Head of caudate nucleus (tissue), 42 donors: ENCODE measurements around the gene MIS18A.
"Not testable (repeated sequence)": the region's sequence is repeated elsewhere in the genome, so short reads cannot be mapped to it uniquely, and the experiment has no call there.

ENCODE experiments used
- DNase-seq, 42 donors: peaks; one replicate each; pipeline versions ENCODE4 v3.0.0 to v3.0.0-alpha.2; 2020 to 2021; ENCODE audit warnings: mixed read lengths in 7 of 42
- intact Hi-C: fragments of 100-400 bp; cut with DNase I; formaldehyde crosslinking; loops from one replicate; pipeline ENCODE4 v1.15.0; 2022

Gene MIS18A

DNA sequence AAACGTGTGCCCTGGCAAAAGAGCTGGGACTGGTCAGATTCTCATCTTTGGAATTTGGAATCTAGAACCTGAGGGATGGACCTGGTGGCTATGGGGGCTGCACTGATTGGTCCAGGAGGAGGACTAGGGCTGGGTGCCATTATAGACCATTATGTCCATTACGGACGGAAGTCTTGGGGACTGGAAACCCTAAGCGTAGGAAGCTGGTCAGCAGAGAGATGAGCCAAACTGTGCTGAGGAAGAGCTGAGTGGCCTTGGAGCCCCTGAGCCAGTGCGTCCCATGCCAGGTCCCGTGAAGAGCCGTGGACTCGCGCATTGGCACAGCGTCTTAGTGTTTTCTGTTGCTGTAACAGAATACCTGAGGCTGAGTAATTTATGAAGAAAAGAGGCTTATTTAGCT is 29.8 kb upstream of the MIS18A start:
- peak in 1 of 42 donors; percentile 33 for DNase-seq
- intact Hi-C loops: loop anchor here (10.0 kb wide), 1 partner anchor 66 kb away; no protein-coding TSS in a partner anchor

GRCh38 chr21:32307706-32308105 is 28.9 kb upstream of the MIS18A start:
- no peak for DNase-seq
- intact Hi-C loops: loop anchor here (10.0 kb wide), 1 partner anchor 67 kb away; no protein-coding TSS in a partner anchor

- DNase-seq: peak; percentile 59 to 93 (median 84)
- intact Hi-C loops: loop anchor here (10.0 kb wide), 1 partner anchor 69 kb away; no protein-coding TSS in a partner anchor
Observed at GRCh38 chr21:32306021-32306780, 27.4 kb upstream of the MIS18A start.

- no peak for DNase-seq
- intact Hi-C loops: loop anchor here (10.0 kb wide), 1 partner anchor 70 kb away; no protein-coding TSS in a partner anchor
Observed at GRCh38 chr21:32304998-32305397, 26.1 kb upstream of the MIS18A start.

DNA sequence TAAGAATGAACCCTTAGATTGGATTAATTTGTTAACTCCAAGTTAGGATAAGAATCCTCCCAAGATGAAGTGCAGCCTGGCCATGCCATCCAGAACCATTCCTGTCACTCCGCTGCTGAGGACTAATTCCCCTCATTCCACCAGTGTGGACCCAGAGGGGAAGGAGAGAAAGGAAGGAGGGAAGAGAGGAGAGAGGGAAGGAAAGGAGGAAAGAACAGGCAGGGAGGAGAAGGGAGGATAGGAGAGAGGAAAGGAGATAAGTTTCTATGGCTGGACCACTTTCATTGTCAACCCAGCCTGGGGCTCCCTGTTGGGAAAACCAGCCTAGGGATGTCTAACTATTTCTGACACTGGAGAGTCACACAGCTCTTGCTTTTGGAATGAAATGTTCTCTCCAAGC is 24.5 kb upstream of the MIS18A start:
- DNase-seq: no peak
- intact Hi-C loops: loop anchor here (10.0 kb wide), 1 partner anchor 71 kb away; no protein-coding TSS in a partner anchor

DNA sequence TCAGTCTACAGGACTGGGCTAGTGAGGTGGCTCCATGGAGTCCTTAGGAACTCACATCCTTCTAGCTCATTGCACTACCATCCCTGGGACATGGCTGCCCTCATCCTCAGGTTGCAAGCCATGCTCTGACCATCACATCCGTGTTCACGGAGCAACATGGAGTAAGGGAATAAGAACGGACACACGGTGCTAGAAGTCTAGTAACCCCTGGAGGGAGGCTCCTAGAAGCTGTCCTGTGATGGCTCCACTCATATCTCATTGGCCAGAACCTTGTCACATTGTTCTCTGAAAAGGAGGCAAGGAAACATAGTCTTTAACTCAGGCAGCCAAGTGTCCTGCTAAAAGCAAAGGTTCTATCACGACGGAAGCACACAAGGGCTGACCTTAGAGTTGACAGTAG is 23.7 kb upstream of the MIS18A start:
- DNase-seq: no peak

DNA sequence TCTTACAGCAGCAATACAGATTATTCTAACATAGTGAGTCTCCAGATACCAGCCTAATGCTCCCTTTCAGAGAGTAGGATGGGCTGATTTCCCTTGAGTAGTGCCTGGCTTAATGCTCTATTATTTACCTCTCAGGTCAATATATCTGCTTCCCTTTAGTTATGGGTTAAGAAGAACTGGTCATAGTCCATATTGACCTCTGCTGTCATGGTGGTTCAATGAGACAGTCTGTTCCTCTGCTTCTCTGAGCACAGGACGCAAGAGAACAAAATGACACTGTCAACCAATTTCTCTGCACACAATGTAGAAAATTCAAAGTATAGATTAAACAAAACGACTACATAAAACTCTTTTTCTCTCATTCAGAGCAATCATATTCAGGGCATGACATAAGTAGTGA is 22.7 kb upstream of the MIS18A start:
- intact Hi-C loops: loop anchor here (10.0 kb wide), 1 partner anchor 73 kb away; no protein-coding TSS in a partner anchor
- DNase-seq: no peak

More for the DNA sequence above, 23.7 kb upstream of the MIS18A start:
- intact Hi-C loops: loop anchor here (10.0 kb wide), 1 partner anchor 72 kb away; no protein-coding TSS in a partner anchor

DNA sequence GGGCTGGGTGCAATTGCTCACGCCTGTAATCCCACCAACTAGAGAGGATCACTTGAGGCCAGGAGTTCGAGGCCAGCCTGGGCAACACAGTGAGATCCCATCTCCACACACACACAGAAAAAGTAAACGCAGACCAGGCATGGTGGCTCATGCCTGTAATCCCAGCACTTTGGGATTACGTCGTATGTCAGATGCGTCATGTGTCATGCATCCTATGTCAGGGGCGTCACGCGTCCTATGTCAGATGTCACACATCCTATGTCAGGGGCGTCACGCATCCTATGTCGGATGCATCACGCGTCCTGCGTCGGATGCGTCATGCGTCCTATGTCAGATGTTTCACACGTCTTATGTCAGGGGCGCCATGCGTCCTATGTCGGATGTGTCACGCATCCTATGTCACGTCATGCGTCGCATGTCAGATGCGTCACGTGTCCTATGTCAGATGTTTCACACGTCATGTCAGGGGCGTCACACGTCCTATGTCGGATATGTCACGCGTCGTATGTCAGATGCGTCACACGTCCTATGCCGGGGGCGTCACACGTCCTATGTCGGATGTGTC is 21.4 kb upstream of the MIS18A start:
- DNase-seq: no peak
- intact Hi-C loops: loop anchor here (10.0 kb wide), 1 partner anchor 75 kb away; no protein-coding TSS in a partner anchor

DNA sequence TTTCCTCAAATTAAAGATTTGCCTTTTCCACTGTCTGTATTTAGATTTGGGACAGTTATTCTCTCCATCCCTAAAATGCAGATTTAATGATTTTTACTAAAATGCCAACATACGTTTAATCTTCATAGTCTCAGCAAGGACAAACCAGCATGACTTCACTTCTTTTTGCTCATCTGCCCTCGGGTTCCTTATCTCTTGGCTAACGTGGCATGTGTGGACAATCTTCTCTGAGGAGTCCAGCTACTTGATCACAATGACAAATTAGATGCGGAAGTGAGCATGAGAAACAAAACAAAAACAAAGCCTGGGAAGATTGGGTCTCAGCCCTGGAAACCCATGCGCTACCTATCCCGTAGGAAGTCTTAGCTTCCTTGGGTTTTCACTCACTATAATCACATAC is 20.8 kb upstream of the MIS18A start:
- intact Hi-C loops: loop anchor here (10.0 kb wide), 1 partner anchor 75 kb away; no protein-coding TSS in a partner anchor
- DNase-seq: no peak

GRCh38 chr21:32298658-32299081 is 19.8 kb upstream of the MIS18A start, which contains the start of gene MRAP:
Gene MRAP (plus strand): TSS chr21:32298855. CDS start chr21:32298972, 117 bp downstream.
- peak in 1 of 42 donors; percentile 24 for DNase-seq

DNA sequence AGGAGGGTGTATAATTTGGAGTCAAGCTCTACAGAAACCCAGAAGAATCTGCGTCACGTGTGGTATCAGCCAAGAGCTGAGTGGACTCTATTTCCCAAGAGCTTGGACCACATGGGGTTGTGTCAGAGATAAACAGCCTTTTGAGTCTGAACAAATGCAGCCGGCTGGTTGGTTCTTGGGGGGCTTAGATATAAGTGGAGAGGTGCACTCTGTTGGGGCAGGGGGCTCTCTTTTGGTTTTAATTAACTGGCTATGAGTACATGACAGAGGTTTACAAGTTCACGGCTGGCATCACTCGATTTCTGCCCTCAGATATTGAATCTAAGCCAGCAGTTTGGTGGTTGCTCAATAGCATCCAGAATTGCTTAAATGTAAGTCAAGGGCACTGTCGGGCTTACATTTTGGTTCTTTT is 19.3 kb upstream of the MIS18A start:
- no peak for DNase-seq

More at GRCh38 chr21:32298658-32299081, 19.8 kb upstream of the MIS18A start, which contains the start of gene MRAP:
- intact Hi-C loops: no loop called here

DNA sequence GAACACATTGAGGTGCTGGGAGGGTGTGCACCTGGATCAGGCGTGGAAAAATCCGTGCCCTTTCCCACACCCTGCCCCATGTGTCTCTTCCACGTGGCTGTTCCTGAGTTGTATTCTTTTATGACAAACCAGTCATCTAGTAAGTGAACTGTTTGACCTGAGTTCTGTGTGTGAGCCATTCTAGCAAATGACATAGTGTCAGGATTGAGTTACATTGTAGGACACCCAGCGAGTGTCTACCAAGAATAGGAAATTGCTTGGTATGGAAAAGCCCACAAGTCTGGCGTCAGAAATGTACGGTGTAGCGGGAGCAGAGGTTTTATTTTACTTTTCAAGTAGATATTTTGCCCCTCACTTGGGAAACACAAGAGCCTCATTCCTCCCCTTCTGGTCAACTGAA is 18.6 kb upstream of the MIS18A start:
- no peak for DNase-seq
- intact Hi-C loops: no loop called here

More for the DNA sequence above, 19.3 kb upstream of the MIS18A start:
- intact Hi-C loops: no loop called here

DNA sequence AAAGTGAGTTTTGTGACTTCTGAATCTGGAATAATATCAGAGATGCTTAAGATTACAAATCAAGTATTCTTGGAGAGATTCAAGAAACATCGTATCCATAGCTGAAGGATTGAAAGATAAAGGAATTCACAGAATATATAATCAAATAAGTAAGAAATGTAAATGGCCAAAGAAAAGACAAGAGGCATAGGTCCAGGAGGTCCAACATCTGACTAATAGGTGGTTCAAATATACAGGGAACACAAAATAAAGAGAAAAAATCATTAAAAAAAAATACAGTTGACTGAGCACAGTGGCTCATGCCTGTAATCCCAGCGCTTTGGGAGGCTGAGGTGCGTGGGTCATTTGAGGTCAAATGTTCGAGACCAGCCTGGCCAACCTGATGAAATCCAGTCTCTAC is 6.6 kb upstream of the MIS18A start:
- intact Hi-C loops: no loop called here
- DNase-seq: peak in 1 of 42 donors; percentile 3

DNA sequence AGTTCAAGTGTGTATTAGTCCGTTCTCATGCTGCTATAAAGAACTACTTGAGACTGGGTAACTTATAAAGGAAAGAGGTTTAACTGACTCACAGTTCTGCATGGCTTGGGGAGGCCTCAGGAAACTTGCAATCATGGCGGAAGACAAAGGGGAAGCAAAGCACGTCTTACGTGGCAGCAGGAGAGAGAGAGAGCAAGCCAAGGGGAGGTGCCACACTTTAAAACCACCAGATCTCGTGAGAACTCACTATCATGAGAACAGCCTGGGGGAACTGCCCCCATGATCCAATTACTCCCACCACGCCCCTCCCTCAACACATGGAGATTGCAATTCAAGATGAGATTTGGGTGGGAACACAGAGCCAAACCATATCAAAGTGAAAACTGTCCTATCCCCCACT is 4.1 kb upstream of the MIS18A start:
- DNase-seq: peak in 1 of 42 donors; percentile 0
- intact Hi-C loops: no loop called here

- peak in 1 of 42 donors; percentile 31 for DNase-seq
- intact Hi-C loops: no loop called here
Observed at GRCh38 chr21:32281531-32281930, 2.7 kb upstream of the MIS18A start.

- intact Hi-C loops: no loop called here
- DNase-seq: no peak
Observed at GRCh38 chr21:32279377-32279680, 480 bp upstream of the MIS18A start.

DNA sequence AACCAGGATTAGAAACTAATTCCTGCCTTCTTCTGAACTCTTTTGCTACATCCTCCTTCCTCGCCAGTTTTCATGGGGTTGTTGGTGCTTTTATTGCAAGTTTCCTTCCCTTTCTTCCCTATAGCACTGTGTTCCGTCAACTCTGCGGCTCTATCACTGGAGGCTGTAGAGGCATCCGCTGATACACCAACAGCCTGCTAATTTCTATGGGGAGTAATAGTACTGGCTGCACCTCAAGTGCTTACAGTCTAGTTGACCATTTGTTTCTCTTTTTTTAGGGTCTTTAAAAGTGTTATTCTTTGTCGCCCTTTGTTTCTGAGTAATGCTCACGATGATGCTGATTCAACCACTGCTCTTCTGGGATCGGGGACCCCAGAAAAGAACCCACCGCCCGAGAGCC is 746 bp downstream of the MIS18A start:
- DNase-seq: peak in 2 of 42 donors; percentile 8 to 41
- intact Hi-C loops: no loop called here

DNA sequence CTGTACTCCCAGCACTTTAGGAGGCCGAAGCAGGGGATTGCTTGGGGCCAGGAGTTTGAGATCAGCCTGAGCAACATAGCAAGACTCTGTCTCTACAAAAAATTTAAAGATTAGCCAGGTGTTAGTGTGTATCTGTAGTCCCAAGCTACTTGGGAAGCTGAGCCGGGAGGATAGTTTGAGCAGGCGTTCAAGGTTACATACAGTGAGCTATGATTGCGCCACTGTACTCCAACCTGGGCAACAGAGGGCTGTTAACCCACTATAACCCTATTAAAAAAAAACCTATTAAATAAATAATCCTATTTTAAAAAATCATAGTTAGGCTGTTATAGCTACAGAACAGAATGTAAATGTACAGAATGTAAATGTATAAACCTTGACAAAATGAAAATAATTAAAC is 2.2 kb downstream of the MIS18A start:
- no peak for DNase-seq
- intact Hi-C loops: no loop called here

DNA sequence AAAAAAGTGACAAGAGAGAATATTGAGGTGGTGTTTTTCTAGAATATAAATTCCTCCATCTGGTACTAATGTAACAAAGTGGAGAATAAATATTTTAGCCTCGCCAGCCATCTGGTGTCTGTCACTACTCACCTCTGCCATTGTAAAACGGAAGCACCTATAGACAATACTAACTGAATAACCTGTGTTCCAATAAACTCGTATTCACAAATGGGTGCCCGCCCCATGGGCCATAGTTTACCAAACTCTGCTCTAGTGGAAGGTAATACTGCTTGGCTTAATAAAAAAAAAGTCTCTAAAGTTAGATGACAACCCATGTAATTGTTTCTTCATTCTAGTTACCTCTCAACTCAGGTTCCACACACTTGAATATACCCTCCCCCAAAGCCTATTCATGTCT is 8.1 kb downstream of the MIS18A start:
- intact Hi-C loops: no loop called here
- DNase-seq: no peak

GRCh38 chr21:32265321-32265720 is 13.5 kb downstream of the MIS18A start:
- DNase-seq, intact Hi-C loops: not testable (repeated sequence)
